PC-9 (cell line): Measurements from ENCODE around the gene SLC2A9. TPM values are rescaled to one million over a fixed set of nuclear protein-coding genes. Genes with fewer than 3 reads are reported as not detected.
A peak's percentile ranks its signal among the peaks of the same experiment; 100 is the strongest.

Experiments
- BruUV-seq: library from RNA; stranded (reverse); fragments of 400-500 nt; replicated peaks from 2 replicates; lab custom pipeline; 2021; lab: Mats Ljungman, UMichigan
- CTCF ChIA-PET: fragments of 300-600 bp; sonication (Branson Sonifier 250); formaldehyde crosslinking; loops from one replicate; lab custom pipeline; 2022; ENCODE audit warnings: antibody characterized with exemption; lab: Charles Lee
- POLR2A ChIA-PET: fragments of 300-600 bp; sonication (Branson Sonifier 250); formaldehyde crosslinking; loops from one replicate; lab custom pipeline; 2022; ENCODE audit warnings: antibody characterized with exemption; ENCODE audit not compliant: unreplicated experiment; lab: Charles Lee
- DNase-seq, 2 experiments: peaks; one replicate each; pipeline versions ENCODE4 v3.0.0 to v3.0.0-alpha.2; 2015 to 2022; ENCODE audit warnings: mixed read lengths in 1 of 2
- H2AFZ ChIP-seq: fragments of 200-600 bp; sonication (generic); 2 replicates; pipeline ENCODE4 v1.8.1; 2017; ENCODE audit warnings: antibody characterized with exemption
- H3F3A ChIP-seq: fragments of 200-600 bp; sonication (generic); 2 replicates; pipeline ENCODE4 v1.8.1; 2017; ENCODE audit warnings: antibody characterized with exemption, mild to moderate bottlenecking, low read depth; ENCODE audit not compliant: insufficient read depth
- H3K27ac ChIP-seq: fragments of 200-600 bp; sonication (generic); 2 replicates; pipeline ENCODE4 v1.6.1; 2016; ENCODE audit warnings: mixed run types
- H3K27me3 ChIP-seq: fragments of 200-600 bp; sonication (generic); 2 replicates; pipeline ENCODE4 v1.6.1; 2016; ENCODE audit warnings: low read depth, mixed run types; ENCODE audit not compliant: insufficient read depth
- H3K36me3 ChIP-seq: fragments of 200-600 bp; sonication (generic); 2 replicates; pipeline ENCODE4 v1.6.1; 2016; ENCODE audit warnings: low read depth, mixed run types
- H3K4me1 ChIP-seq: fragments of 200-600 bp; sonication (generic); replicated peaks from 2 replicates; pipeline ENCODE4 v1.6.1; 2016; ENCODE audit warnings: mixed run types; ENCODE audit not compliant: insufficient read depth
- H3K4me2 ChIP-seq: fragments of 200-600 bp; sonication (generic); 2 replicates; pipeline ENCODE4 v1.6.1; 2017; ENCODE audit warnings: mixed run types
- H3K4me3 ChIP-seq: fragments of 200-600 bp; sonication (generic); 2 replicates; pipeline ENCODE4 v1.6.1; 2016; ENCODE audit warnings: mixed run types
- H3K79me2 ChIP-seq: fragments of 200-600 bp; sonication (generic); 2 replicates; pipeline ENCODE4 v1.6.1; 2017; ENCODE audit warnings: low read depth, mixed run types
- H3K9me2 ChIP-seq: fragments of 200-600 bp; sonication (generic); 2 replicates; pipeline ENCODE4 v1.8.1; 2017; ENCODE audit warnings: mild to moderate bottlenecking; ENCODE audit not compliant: insufficient read depth
- H3K9me3 ChIP-seq: fragments of 200-600 bp; sonication (generic); 2 replicates; pipeline ENCODE4 v1.8.1; 2016; ENCODE audit warnings: low read depth; ENCODE audit not compliant: insufficient read depth
- H4K20me1 ChIP-seq: fragments of 200-600 bp; sonication (generic); 2 replicates; pipeline ENCODE4 v1.8.1; 2017; ENCODE audit not compliant: insufficient read depth
- CTCF ChIP-seq: fragments of 200-600 bp; sonication (generic); conservative IDR thresholded peaks from 2 replicates; pipeline ENCODE4 v1.6.1; 2017; ENCODE audit warnings: mixed run types, antibody characterized with exemption, mild to moderate bottlenecking, moderate library complexity
- EZH2 ChIP-seq: fragments of 200-600 bp; sonication (generic); IDR thresholded peaks from 2 replicates; pipeline ENCODE4 v1.8.0; 2017; ENCODE audit warnings: antibody characterized with exemption, low read depth
- intact Hi-C: fragments of 100-400 bp; cut with micrococcal nuclease; formaldehyde crosslinking; loops from one replicate; pipeline ENCODE4 v1.10.0; 2022; ENCODE audit not compliant: unreplicated experiment
- total RNA-seq: library from RNA; stranded (reverse); gene quantifications from 2 replicates; pipeline ENCODE4 v1.2.3, GENCODE V29; 2021

The SLC2A9 gene
- total RNA-seq, 1 experiment from 2014 or later, result 0.28 TPM

GRCh38 chr4:10066670-10067651 is 45.7 kb upstream of the SLC2A9 start:
- no TSS peak for BruUV-seq
- Histone ChIP-seq H3K27me3 (no peaks in the 10 kb centered on the region), H3K9me3 (no peaks in the 10 kb centered on the region), H3K4me3 (no peak overlapping the region), H2AFZ (no peak overlapping the region), H3K4me1 (no peaks in the 10 kb centered on the region), H3F3A (peaks cover 5% of the 10 kb centered on the region; the same call in 1 of the 2 replicates), H3K79me2 (no peaks in the 10 kb centered on the region), H3K36me3 (no peaks in the 10 kb centered on the region), H3K27ac (no peak overlapping the region), H3K4me2 (no peak overlapping the region), H3K9me2 (no peaks in the 10 kb centered on the region), H4K20me1 (no peaks in the 10 kb centered on the region)
- ChIA-PET CTCF (no interaction called here), POLR2A (no interaction called here)
- TF ChIP-seq EZH2 (no peak), CTCF (no peak)
- intact Hi-C loops, result no loop called here
- DNase-seq, result no peak

GRCh38 chr4:10066206-10066605 is 44.9 kb upstream of the SLC2A9 start:
- Histone ChIP-seq H2AFZ (no peak overlapping the region), H3K79me2 (no peaks in the 10 kb centered on the region), H3F3A (peaks cover 4% of the 10 kb centered on the region; the same call in 1 of the 2 replicates), H3K27me3 (no peaks in the 10 kb centered on the region), H3K9me3 (no peaks in the 10 kb centered on the region), H3K4me1 (no peaks in the 10 kb centered on the region), H3K9me2 (no peaks in the 10 kb centered on the region), H3K27ac (no peak overlapping the region), H3K36me3 (no peaks in the 10 kb centered on the region), H3K4me3 (no peak overlapping the region), H4K20me1 (no peaks in the 10 kb centered on the region), H3K4me2 (no peak overlapping the region)
- ChIA-PET POLR2A (no interaction called here), CTCF (no interaction called here)
- DNase-seq, result no peak
- intact Hi-C loops, result no loop called here
- BruUV-seq, result no TSS peak
- TF ChIP-seq CTCF (no peak), EZH2 (no peak)

- TF ChIP-seq CTCF (peak; percentile 49), EZH2 (no peak)
- ChIA-PET CTCF (no interaction called here), POLR2A (no interaction called here)
- intact Hi-C loops, result loop anchor here (1.0 to 5.0 kb wide), 2 partner anchors 44 to 361 kb away; no protein-coding TSS in a partner anchor
- H3K79me2 ChIP-seq, result no peaks in the 10 kb centered on the region
- no peaks in the 10 kb centered on the region for H4K20me1 ChIP-seq
- no peaks in the 10 kb centered on the region for H3K27me3 ChIP-seq
- BruUV-seq, result no TSS peak
- no peaks in the 10 kb centered on the region for H3K36me3 ChIP-seq
- H3K4me1 ChIP-seq, result no peaks in the 10 kb centered on the region
- no peaks in the 10 kb centered on the region for H3F3A ChIP-seq
- H3K4me3 ChIP-seq, result no peak overlapping the region
- no peak overlapping the region for H3K27ac ChIP-seq
- no peaks in the 10 kb centered on the region for H3K9me3 ChIP-seq
- no peaks in the 10 kb centered on the region for H3K9me2 ChIP-seq
- DNase-seq, result peak; percentile 35 to 44
- H3K4me2 ChIP-seq, result no peak overlapping the region
- no peak overlapping the region for H2AFZ ChIP-seq
Observed at GRCh38 chr4:10063544-10064300, 42.4 kb upstream of the SLC2A9 start.
